Keratinocyte (primary cell): Measurements from ENCODE around the gene CABLES2. TPM values are rescaled to one million over a fixed set of nuclear protein-coding genes. Genes with fewer than 3 reads are reported as not detected.

Source experiments
- DNase-seq: peaks from one replicate; pipeline ENCODE4 v3.0.0-alpha.2; 2011; ENCODE audit warnings: low read depth, missing footprints, low spot score
- FAIRE-seq: peaks from 2 replicates; lab custom pipeline; 2011; peaks lifted over from hg19 to GRCh38; lab: Jason Lieb, UNC
- H2AFZ ChIP-seq: 2 replicates; pipeline ENCODE4 v1.6.0; 2012; ENCODE audit warnings: low read length, control low read depth, inconsistent platforms; ENCODE audit not compliant: control insufficient read depth
- H3K27ac ChIP-seq: 2 replicates; pipeline ENCODE4 v1.5.1; 2011; ENCODE audit warnings: low read length; ENCODE audit not compliant: control insufficient read depth, insufficient read depth
- H3K27me3 ChIP-seq: 3 replicates; pipeline ENCODE4 v1.6.0; 2011; ENCODE audit warnings: low read length; ENCODE audit not compliant: control insufficient read depth, insufficient read depth; ENCODE audit errors: extremely low read depth
- H3K36me3 ChIP-seq, 2 experiments: 2 replicates in 1 of 2; 3 replicates in 1 of 2; pipeline ENCODE4 v1.5.1; 2011; ENCODE audit warnings: low read length in 2 of 2, mild to moderate bottlenecking in 1 of 2; ENCODE audit not compliant: control insufficient read depth in 2 of 2, insufficient read depth in 2 of 2; ENCODE audit errors: extremely low read depth in 1 of 2
- H3K4me1 ChIP-seq: 3 replicates; pipeline ENCODE4 v1.5.1; 2011; ENCODE audit warnings: low read length; ENCODE audit not compliant: control insufficient read depth, insufficient read depth; ENCODE audit errors: extremely low read depth
- H3K4me2 ChIP-seq: 3 replicates; pipeline ENCODE4 v1.6.0; 2011; ENCODE audit warnings: low read depth, low read length; ENCODE audit not compliant: control insufficient read depth, insufficient read depth; ENCODE audit errors: extremely low read depth
- H3K4me3 ChIP-seq, 3 experiments: fragments of 200-600 bp in 1 of 3; sonication (generic) in 1 of 3; 2 replicates in 2 of 3; 3 replicates in 1 of 3; pipeline ENCODE4 v1.5.1; 2011 to 2016; ENCODE audit warnings: low read length in 3 of 3, mild to moderate bottlenecking in 3 of 3, control low read depth in 2 of 3, inconsistent platforms in 1 of 3, low read depth in 1 of 3, mixed read lengths in 1 of 3, mixed run types in 1 of 3, moderate library complexity in 1 of 3; ENCODE audit not compliant: control insufficient read depth in 2 of 3, insufficient read depth in 2 of 3; ENCODE audit errors: extremely low read depth in 1 of 3
- H3K79me2 ChIP-seq: 2 replicates; pipeline ENCODE4 v1.6.0; 2012; ENCODE audit warnings: low read length; ENCODE audit not compliant: control insufficient read depth, insufficient read depth
- H3K9ac ChIP-seq: 3 replicates; pipeline ENCODE4 v1.6.0; 2011; ENCODE audit warnings: low read length; ENCODE audit not compliant: control insufficient read depth, insufficient read depth; ENCODE audit errors: extremely low read depth
- H3K9me1 ChIP-seq: 3 replicates; pipeline ENCODE4 v1.6.0; 2011; ENCODE audit warnings: low read length; ENCODE audit not compliant: control insufficient read depth, insufficient read depth; ENCODE audit errors: extremely low read depth
- H3K9me3 ChIP-seq: 2 replicates; pipeline ENCODE4 v1.5.1; 2012; ENCODE audit warnings: low read depth, low read length; ENCODE audit not compliant: control insufficient read depth
- H4K20me1 ChIP-seq: 3 replicates; pipeline ENCODE4 v1.6.0; 2011; ENCODE audit warnings: low read length; ENCODE audit not compliant: control insufficient read depth, insufficient read depth; ENCODE audit errors: extremely low read depth
- CTCF ChIP-seq, 3 experiments: IDR thresholded peaks in 1 of 3; conservative IDR thresholded peaks in 1 of 3; optimal IDR thresholded peaks in 1 of 3; 2 replicates in 2 of 3; 3 replicates in 1 of 3; pipeline versions ENCODE3 to v1.5.1; 2011; ENCODE audit warnings: low read length in 3 of 3, mild to moderate bottlenecking in 3 of 3, moderate library complexity in 2 of 3, control low read depth in 1 of 3, inconsistent platforms in 1 of 3; ENCODE audit not compliant: insufficient read depth in 2 of 3; ENCODE audit errors: extremely low read depth in 1 of 3
- EZH2 ChIP-seq: IDR thresholded peaks from one replicate; pipeline ENCODE4 v1.6.1; 2012; ENCODE audit warnings: inconsistent platforms, mild to moderate bottlenecking, low read length, moderate library complexity
- dilution Hi-C: fragments of 300-500 bp; cut with MboI; formaldehyde crosslinking; loops from one replicate; pipeline ENCODE4 v1.7.0; 2020; ENCODE audit warnings: low sequenced_read_pairs; ENCODE audit not compliant: extremely low pct_ligation_motif_present
- polyA plus RNA-seq, 5 experiments: library from polyadenylated mRNA; depleted of rRNA in 3 of 5; stranded (reverse) in 3 of 5; stranded (forward) in 1 of 5; unstranded in 1 of 5; fragments of >200 nt; gene quantifications; 1 replicate in 1 of 5; 2 replicates in 3 of 5; 3 replicates in 1 of 5; pipeline versions ENCODE4 v1.2.1 to v1.2.3, GENCODE V29; 2011 to 2012; ENCODE audit warnings: missing spikeins in 2 of 5, low read depth in 1 of 5, low replicate concordance in 1 of 5

Gene CABLES2
- polyA plus RNA-seq, 1 donor (not counting 4 experiments of a cell fraction or from before 2014, with no cell fraction given): 2.2 TPM

- Histone ChIP-seq H3K4me1 (peaks cover 45% of the 10 kb centered on the region), H4K20me1 (no peaks in the 10 kb centered on the region), H3K36me3 (peaks cover 8 to 11% of the 10 kb centered on the region in 2 experiments), H3K9me3 (no peaks in the 10 kb centered on the region), H3K4me2 (peak overlapping the region; percentile 50), H2AFZ (no peak overlapping the region), H3K27me3 (no peaks in the 10 kb centered on the region), H3K4me3 (no peak overlapping the region), H3K79me2 (peaks cover 27% of the 10 kb centered on the region), H3K27ac (peak overlapping the region; percentile 90), H3K9ac (peak overlapping the region; percentile 62), H3K9me1 (peaks cover 5% of the 10 kb centered on the region)
- no peak for FAIRE-seq
- dilution Hi-C loops: no loop called here
- TF ChIP-seq CTCF (optimal IDR thresholded peaks at IDR 0.05 in 1 of 3, IDR thresholded peaks at IDR 0.05 in 1 of 3, conservative IDR thresholded peaks at IDR 0.05 in 1 of 3; ENCODE audit: extremely low read depth in 1 of 3, insufficient read depth in 2 of 3, low read length in 3 of 3) (no peak), EZH2 (no peak)
- no peak for DNase-seq
Measured at GRCh38 chr20:62381842-62382241, 25.2 kb downstream of the CABLES2 start.

DNA sequence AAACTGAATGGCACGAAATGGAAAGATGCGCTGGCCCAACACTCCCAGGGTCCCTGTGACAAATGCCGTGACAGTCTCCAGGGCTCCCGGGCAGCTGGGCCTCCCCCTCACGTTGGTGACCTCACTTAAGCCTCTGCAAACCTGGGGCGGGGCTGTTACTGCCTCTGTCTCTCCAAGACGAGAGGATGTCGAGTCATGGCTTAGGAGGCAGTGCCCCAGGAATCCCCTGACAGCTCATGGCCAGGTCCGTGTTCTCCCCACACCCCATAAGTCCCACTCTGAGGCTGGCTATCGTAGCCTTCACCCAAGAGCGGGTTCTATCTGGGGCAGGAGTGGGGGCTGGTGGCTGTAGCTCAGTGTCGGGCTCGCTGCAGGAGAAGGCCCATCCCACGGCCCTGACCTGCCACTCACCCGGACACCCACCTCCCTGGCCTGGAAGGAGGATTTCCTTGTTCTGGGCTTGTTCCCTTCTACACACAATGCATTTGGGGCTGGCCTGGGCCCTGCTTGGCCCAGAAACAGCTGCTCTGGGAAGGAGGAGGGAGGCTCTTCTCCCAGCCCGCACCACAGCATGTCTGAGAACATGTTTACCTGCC is 25.8 kb downstream of the CABLES2 start:
- peak overlapping the region; percentile 62 for H3K9ac ChIP-seq
- peak in 1 of 3 experiments; percentile 17 for TF ChIP-seq CTCF (optimal IDR thresholded peaks at IDR 0.05 in 1 of 3, IDR thresholded peaks at IDR 0.05 in 1 of 3, conservative IDR thresholded peaks at IDR 0.05 in 1 of 3; ENCODE audit: extremely low read depth in 1 of 3, insufficient read depth in 2 of 3, low read length in 3 of 3)
- TF ChIP-seq EZH2: no peak
- H3K4me1 ChIP-seq: peaks cover 50% of the 10 kb centered on the region
- dilution Hi-C loops: no loop called here
- H3K4me2 ChIP-seq: peak overlapping the region; percentile 50
- H3K9me1 ChIP-seq: peaks cover 5% of the 10 kb centered on the region
- H2AFZ ChIP-seq: no peak overlapping the region
- no peaks in the 10 kb centered on the region for H3K27me3 ChIP-seq
- peak overlapping the region; percentile 90 for H3K27ac ChIP-seq
- no peaks in the 10 kb centered on the region for H4K20me1 ChIP-seq
- H3K36me3 ChIP-seq: peaks cover 8 to 11% of the 10 kb centered on the region in 2 experiments
- DNase-seq: no peak
- peaks cover 22% of the 10 kb centered on the region for H3K79me2 ChIP-seq
- FAIRE-seq: no peak
- H3K4me3 ChIP-seq: no peak overlapping the region
- no peaks in the 10 kb centered on the region for H3K9me3 ChIP-seq
